Muscle layer of colon (tissue), 2 donors: ENCODE results near the gene MYO1B.

Source experiments
- H3K27ac ChIP-seq: one replicate; pipeline ENCODE4 v1.7.0; 2013; ENCODE audit warnings: low read depth, mild to moderate bottlenecking, low read length, moderate library complexity
- H3K27me3 ChIP-seq, 2 donors: one replicate each; pipeline ENCODE4 v1.7.0; 2013; ENCODE audit warnings: low read length in 2 of 2, mild to moderate bottlenecking in 2 of 2; ENCODE audit not compliant: insufficient read depth in 2 of 2, control insufficient read depth in 1 of 2
- H3K36me3 ChIP-seq: one replicate; pipeline ENCODE4 v1.7.0; 2013; ENCODE audit warnings: mild to moderate bottlenecking, low read length; ENCODE audit not compliant: insufficient read depth
- H3K4me1 ChIP-seq: one replicate; pipeline ENCODE4 v1.7.0; 2013; ENCODE audit warnings: mild to moderate bottlenecking, low read length; ENCODE audit not compliant: insufficient read depth
- H3K4me3 ChIP-seq, 2 donors: one replicate each; pipeline ENCODE4 v1.7.0; 2013; ENCODE audit warnings: low read length in 2 of 2, low read depth in 1 of 2, mild to moderate bottlenecking in 1 of 2, moderate library complexity in 1 of 2
- H3K9ac ChIP-seq: one replicate; pipeline ENCODE4 v1.7.0; 2013; ENCODE audit warnings: low read length
- H3K9me3 ChIP-seq: one replicate; pipeline ENCODE4 v1.7.0; 2013; ENCODE audit warnings: mild to moderate bottlenecking, low read length
- donor health status: abdominal sarcoma.
- donor health status: Adenocarcinoma of cecum.

Gene MYO1B

DNA sequence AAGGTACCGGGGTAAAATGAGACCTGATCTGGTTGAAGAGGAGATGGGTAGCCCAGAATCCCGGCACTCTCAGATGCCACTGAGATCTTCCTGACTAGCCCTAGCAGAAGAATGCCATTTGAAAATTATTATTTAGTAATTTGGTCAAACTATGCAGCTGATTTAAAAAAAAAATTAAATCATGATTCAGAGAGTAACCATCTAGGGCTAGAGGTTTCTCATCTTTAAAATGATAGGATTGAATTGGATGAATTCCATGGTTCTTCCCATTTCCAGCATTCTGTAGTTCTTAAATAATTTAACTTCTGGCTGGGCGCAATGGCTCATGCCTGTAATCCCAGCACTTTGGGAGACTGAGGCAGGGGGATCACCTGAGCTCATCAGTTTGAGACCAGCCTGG is 106.1 kb downstream of the MYO1B start:
- Histone ChIP-seq H3K9me3 (no peaks in the 10 kb centered on the region), H3K27me3 (no peaks in the 10 kb centered on the region)

DNA sequence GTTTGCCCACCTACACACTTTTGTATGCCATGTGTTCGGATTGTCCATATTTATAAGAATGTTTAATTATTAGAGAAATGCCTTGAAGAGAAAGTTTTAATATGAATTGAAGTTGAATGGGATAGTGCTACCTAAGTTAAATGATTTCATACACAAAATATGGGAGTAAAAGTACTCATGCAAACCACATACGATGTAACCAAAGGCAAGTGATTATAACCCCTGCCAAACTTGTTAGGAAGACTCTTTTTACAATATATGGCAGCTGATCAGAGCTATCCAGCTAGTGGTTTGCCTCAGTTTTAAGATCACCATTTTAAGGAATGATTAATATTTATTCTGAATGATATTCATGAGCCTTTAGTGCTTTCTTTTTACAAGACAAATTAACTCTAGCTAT is 106.7 kb downstream of the MYO1B start:
- Histone ChIP-seq H3K9me3 (no peaks in the 10 kb centered on the region), H3K4me3 (no peak overlapping the region), H3K9ac (no peak overlapping the region), H3K27ac (no peak overlapping the region), H3K36me3 (no peaks in the 10 kb centered on the region), H3K4me1 (no peaks in the 10 kb centered on the region), H3K27me3 (no peaks in the 10 kb centered on the region)

More for the DNA sequence above, 106.1 kb downstream of the MYO1B start:
- no peaks in the 10 kb centered on the region for H3K4me1 ChIP-seq
- no peak overlapping the region for H3K9ac ChIP-seq
- no peak overlapping the region for H3K4me3 ChIP-seq
- no peak overlapping the region for H3K27ac ChIP-seq
- no peaks in the 10 kb centered on the region for H3K36me3 ChIP-seq

DNA sequence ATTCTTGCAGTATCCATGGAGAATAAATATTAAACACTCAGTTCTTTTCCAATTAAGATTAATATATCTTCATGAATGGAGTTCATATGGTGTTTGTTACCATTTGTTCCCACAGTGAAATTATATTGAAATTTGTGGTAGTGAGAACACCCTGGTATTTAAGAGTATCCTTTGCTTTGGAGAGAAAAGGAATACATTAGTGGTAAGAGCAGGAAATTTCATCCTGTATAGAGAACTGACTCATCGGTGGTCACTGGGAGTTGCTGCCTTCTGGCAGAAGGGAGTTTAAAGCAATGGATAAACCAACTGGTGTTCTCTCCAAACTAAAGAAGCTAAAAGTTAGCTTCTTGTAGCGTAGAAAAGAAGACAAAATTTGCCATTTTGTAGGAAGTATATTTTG is 107.3 kb downstream of the MYO1B start:
- no peaks in the 10 kb centered on the region for H3K36me3 ChIP-seq

DNA sequence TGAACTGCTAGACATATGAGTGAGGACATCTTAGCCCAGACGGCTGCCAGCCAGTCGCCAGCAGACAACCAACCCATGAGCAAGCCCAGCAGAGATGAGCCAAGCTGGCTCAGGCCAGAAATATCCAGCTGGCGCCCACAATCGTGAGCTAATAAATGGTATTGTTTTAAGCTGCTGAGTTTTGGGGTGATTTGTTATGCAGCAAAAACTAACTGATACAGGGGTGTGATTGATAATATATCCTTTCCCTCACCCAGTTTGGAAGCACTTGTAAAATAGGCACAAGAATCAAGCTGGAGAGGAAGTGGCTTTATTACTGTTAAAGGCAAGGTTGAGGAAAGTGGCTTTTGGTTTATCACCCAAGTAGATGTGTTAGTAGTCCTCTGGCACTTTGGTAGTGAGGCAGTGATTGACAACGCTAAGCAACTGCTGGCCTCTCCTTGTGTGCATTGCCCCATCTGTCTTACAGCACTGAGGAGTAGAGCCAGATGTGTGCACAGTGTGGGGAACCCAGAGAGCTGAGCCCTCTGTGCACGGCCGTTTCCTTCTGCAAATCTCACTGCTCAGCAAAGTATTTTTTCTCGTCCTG is 110.1 kb downstream of the MYO1B start:
- Histone ChIP-seq H3K27ac (no peak overlapping the region), H3K9me3 (no peaks in the 10 kb centered on the region), H3K4me3 (no peak overlapping the region), H3K9ac (no peak overlapping the region), H3K4me1 (no peaks in the 10 kb centered on the region), H3K27me3 (no peaks in the 10 kb centered on the region), H3K36me3 (no peaks in the 10 kb centered on the region)

More for the DNA sequence above, 107.3 kb downstream of the MYO1B start:
- H3K27ac ChIP-seq = no peak overlapping the region
- no peaks in the 10 kb centered on the region for H3K27me3 ChIP-seq
- H3K9ac ChIP-seq = no peak overlapping the region
- no peaks in the 10 kb centered on the region for H3K4me1 ChIP-seq
- H3K4me3 ChIP-seq = no peak overlapping the region
- no peaks in the 10 kb centered on the region for H3K9me3 ChIP-seq

DNA sequence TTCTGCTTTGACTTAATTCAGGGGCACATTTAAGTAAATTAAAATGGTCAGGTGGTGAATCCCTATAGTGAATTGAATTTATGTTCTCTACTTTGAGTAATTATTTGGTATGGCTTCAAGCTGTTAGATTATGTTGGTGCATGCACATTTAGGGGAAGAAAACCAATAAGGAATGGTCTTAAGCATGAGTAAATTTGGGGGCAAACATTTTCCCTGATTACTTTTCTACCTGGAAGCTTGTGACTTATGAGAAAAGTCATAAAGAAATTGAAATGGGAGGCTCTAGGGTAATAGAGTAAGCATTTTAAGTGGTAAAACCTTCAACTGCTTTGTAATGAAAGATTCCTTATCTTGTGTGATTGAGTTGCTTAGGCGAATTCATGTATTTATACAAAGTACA is 112.5 kb downstream of the MYO1B start:
- Histone ChIP-seq H3K9me3 (no peaks in the 10 kb centered on the region), H3K4me1 (no peaks in the 10 kb centered on the region), H3K36me3 (no peaks in the 10 kb centered on the region), H3K27me3 (no peaks in the 10 kb centered on the region), H3K9ac (no peak overlapping the region), H3K4me3 (no peak overlapping the region), H3K27ac (no peak overlapping the region)

DNA sequence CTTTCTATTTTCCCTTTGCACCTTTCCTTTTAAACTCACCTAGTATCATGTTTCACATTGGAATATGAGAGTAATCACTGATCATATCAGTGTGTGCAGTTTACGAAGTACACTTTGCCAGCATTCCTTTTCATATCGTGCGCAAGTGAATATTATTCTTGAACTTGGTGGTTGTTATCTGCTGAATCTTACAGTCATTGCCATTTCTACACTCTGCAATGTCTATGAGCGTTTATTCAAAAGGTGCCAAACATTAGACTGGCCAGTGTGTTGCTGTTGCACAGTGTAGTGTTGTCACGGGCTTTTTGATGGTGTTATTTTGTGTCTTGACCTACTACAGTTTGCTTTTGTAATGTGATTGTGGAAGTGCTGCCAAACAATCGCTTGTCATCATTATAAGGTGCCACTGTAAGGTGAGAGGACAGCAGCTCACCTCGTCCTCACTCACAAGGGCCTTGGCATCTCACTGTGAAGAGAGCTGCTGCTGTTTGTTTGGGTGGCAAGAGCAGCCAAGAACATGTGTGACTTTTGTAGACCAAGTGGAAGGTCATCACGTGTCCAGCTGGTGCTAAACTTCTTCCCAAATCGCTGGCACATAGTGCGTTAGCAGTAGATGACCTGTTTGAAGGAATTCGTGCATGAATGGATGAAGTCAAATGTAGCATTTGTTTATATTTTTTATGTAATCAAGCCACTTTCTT is 113.3 kb downstream of the MYO1B start:
- no peaks in the 10 kb centered on the region for H3K4me1 ChIP-seq
- no peak overlapping the region for H3K9ac ChIP-seq
- H3K9me3 ChIP-seq = no peaks in the 10 kb centered on the region

DNA sequence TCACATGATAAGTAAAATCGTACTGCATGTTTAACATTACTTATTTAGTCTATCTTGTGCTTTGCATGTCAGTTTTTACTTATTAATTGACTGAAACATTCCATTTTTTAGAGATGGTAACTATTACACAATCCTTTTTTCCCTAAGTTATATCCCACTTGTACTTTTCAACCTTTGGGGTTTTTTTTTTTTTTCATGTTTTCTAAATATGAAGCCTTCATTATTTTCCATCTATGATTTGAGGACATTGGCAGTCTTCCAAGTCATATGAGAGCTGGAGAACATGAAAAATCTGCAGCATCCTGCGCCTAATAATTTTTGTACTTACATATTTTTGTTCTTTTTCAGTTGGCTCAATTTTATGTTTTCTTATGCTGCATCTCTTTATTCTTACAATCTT is 113.9 kb downstream of the MYO1B start:
- Histone ChIP-seq H3K27ac (no peak overlapping the region), H3K9me3 (no peaks in the 10 kb centered on the region), H3K36me3 (no peaks in the 10 kb centered on the region), H3K4me1 (no peaks in the 10 kb centered on the region), H3K27me3 (no peaks in the 10 kb centered on the region), H3K4me3 (no peak overlapping the region), H3K9ac (no peak overlapping the region)

More for the DNA sequence above, 113.3 kb downstream of the MYO1B start:
- H3K27me3 ChIP-seq = no peaks in the 10 kb centered on the region
- no peak overlapping the region for H3K4me3 ChIP-seq
- no peak overlapping the region for H3K27ac ChIP-seq
- no peaks in the 10 kb centered on the region for H3K36me3 ChIP-seq

DNA sequence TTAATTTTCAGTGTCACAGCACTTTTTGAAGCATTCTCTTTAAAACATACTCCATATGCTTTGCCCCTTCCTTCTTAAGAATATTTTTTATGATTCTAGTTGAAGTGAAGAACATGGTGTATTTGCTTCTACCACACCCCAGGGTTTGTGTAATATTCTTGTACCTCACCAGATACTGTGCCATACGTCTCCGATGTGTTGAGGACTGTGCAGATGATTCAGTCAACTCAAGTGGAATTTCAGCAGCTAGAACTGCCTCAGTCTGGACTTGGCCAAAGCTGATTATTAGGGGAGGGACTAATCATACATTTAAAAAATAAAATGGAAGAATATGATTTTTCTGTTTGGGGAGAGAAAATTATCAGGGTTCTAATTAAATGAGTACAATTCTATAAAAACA is 115.7 kb downstream of the MYO1B start:
- Histone ChIP-seq H3K4me1 (no peaks in the 10 kb centered on the region), H3K9me3 (no peaks in the 10 kb centered on the region)

DNA sequence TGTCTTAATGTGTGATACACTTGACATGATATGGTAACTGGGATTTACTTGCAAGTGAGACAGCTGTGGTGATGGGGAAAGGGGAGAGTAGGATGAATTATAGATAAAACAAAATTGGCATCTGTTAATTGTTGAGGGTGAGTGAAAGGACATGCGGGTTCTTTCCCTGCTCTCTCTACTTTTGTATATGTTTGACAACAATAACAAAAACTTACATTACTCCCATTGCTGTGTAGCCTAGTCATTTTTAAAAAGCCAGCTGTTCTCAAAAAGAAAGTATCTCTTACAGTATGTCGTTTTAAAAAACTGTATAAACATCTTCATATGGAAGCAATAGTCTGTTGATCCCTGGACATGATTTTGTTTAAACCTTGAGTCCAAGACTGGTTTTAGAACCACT is 117.6 kb downstream of the MYO1B start:
- no peaks in the 10 kb centered on the region for H3K4me1 ChIP-seq
- no peak overlapping the region for H3K4me3 ChIP-seq
- H3K27ac ChIP-seq = no peak overlapping the region
- no peak overlapping the region for H3K9ac ChIP-seq
- no peaks in the 10 kb centered on the region for H3K9me3 ChIP-seq
- H3K36me3 ChIP-seq = no peaks in the 10 kb centered on the region
- H3K27me3 ChIP-seq = no peaks in the 10 kb centered on the region

More for the DNA sequence above, 115.7 kb downstream of the MYO1B start:
- Histone ChIP-seq H3K9ac (no peak overlapping the region), H3K4me3 (no peak overlapping the region), H3K27me3 (no peaks in the 10 kb centered on the region), H3K27ac (no peak overlapping the region), H3K36me3 (no peaks in the 10 kb centered on the region)

DNA sequence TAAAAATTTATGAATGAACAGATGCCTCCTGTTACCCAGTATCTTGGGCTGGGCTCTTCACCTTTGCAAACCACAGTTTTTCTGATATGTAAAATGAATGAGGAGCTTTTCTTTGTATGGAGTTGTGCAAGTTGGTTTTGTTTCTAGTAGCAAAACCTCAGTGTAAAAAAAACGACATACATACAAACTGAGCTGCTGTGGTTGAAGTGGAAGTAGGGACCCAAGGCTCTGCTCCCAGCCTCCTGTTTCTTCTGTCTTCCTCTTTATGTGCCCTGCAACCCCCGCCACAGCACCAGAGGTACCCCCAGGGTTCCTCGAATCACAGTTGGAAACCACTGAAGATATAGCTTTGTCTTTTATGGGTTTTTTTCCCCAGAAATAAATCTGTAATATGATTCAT is 118.1 kb downstream of the MYO1B start:
- H3K36me3 ChIP-seq = no peaks in the 10 kb centered on the region
- H3K9me3 ChIP-seq = no peaks in the 10 kb centered on the region
- H3K9ac ChIP-seq = no peak overlapping the region
- no peak overlapping the region for H3K27ac ChIP-seq
- no peak overlapping the region for H3K4me3 ChIP-seq
- no peaks in the 10 kb centered on the region for H3K4me1 ChIP-seq
- H3K27me3 ChIP-seq = no peaks in the 10 kb centered on the region

DNA sequence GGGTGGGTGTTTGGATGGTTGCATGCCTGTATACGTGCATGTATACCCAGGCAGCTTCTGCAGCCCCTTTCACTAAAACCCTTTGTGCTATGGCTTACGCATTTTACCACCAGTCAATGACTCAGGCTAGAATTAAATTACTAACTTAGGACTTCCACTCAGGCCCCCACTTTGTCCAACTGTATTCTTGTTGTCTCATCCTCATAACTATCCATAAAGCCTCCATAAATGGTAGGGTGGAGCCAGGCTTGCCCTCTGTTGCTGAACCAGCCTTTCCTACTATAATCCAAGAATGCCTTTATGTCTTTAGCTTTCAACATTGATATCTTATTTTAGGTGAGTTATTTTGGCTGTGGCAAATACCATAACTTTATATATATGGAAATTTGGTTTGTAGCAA is 119.9 kb downstream of the MYO1B start:
- Histone ChIP-seq H3K36me3 (no peaks in the 10 kb centered on the region), H3K4me3 (no peak overlapping the region), H3K27me3 (no peaks in the 10 kb centered on the region), H3K27ac (no peak overlapping the region), H3K4me1 (no peaks in the 10 kb centered on the region), H3K9me3 (no peaks in the 10 kb centered on the region), H3K9ac (no peak overlapping the region)

DNA sequence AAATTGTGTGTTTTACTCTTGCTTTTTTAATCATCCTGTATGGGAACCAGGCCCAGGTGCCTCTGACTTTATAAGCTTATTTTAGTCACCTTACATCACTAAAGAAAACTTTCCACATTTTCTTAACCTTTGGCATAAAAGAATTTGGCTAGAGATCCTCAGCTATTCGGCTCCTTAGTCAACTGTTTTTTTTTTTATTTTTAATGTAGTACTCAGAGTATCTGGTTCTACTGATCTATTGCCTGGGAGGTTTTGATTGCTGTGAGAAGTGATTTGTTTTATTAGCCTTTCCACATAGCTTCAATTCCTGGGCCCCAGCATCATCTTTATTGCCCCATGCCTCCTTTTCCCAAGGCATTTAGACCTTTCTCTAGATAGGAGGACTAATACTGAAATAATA is 121.0 kb downstream of the MYO1B start:
- H3K36me3 ChIP-seq = no peaks in the 10 kb centered on the region
- no peaks in the 10 kb centered on the region for H3K9me3 ChIP-seq
- no peaks in the 10 kb centered on the region for H3K27me3 ChIP-seq
- H3K4me3 ChIP-seq = no peak overlapping the region
- no peak overlapping the region for H3K9ac ChIP-seq
- H3K4me1 ChIP-seq = no peaks in the 10 kb centered on the region
- H3K27ac ChIP-seq = no peak overlapping the region
